Stimulated activated CD8-positive, alpha-beta memory T cell treated with anti-CD3 and anti-CD28 coated beads, Interleukin-15, amount 100 ng/mL, for 24 hours (primary cell): Measurements from ENCODE around the gene CRIP3.

Experiments
- DNase-seq: peaks from one replicate; pipeline ENCODE4 v3.0.0-alpha.2; 2020; ENCODE audit warnings: low read depth

Gene CRIP3

DNA sequence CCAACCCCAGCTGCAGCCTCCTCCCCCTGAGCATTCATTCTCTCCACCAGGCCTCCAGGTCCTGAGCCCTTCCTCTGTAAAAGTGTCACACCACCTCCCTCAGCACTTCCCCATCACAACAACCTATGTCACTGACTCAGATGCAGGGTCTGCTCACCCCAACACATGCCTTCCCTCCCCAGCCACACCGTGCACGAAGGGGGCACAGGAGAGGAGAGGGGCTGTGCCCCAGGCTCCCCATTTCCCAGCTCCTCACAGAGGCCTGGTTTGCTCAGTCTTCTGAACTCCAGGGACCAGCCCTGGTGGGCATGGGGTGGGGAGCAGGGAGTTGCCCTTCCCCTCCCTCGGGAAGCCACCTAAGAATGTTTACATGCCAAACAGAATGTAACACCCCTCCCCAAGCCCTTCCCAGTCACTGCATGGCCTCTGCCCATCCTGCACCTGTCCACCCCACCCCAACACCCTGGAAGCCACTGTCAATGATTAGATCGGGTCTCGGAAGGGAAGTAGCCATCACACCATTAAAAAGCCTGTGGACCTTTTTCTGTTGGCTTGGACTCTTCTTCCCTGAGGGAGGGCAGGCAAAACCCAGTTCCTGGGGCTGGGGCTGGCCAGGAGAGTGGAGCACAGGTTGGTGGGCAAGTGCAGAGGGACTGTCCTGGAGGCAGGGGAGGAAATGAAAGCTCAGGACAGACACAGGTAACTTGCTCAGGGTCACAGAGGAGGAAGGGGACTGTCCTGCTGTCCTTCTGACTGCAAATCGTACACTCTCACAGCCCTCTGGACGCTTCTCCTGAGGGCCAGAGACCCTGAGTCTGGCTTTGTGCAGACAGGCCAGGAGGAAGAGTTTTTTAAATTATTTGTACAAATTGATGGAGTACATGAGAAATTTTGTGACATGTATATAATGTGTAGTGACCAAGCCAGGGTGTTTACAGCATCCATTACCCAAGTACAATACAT lies 20.6 kb downstream of the CRIP3 start:
- no peak for DNase-seq

DNA sequence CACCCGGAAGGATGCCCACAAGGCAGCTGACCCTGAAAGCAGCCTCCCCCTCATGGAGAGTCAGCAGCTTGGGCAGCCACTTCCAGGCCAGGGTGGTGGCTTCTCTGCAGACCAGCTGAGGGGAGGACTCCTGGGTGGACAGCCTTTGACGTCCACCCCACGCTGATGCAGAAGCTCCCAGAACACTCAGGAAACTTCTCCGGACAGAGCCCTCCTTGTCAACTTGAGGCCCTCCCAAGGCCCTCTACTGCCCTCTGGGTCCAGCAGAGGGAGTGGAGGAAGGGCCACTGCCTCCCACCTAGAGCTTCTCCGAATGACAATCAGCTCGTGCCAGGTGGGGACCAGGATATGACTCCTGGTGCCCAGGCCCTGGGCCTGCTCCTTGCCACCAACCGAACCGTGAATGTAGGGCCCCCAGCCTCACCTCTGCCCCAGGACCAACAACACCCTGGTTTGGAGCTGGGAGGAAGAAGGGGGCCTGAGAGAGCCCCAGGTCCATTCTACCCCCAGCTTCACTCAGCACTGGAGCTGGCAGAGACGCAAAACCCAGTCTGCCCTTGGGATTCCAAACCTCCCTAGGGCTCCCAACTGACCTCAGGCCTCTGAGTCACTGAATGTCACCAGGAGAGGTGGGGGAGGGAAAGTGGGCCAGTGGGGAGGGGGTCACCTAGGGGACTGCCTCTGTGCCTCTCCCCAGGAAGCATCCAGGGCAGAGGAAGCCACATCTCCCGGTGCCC lies 21.5 kb downstream of the CRIP3 start:
- DNase-seq: no peak

GRCh38 chr6:43286456-43286979 lies 22.1 kb downstream of the CRIP3 start:
- no peak for DNase-seq

GRCh38 chr6:43285832-43286231 lies 22.8 kb downstream of the CRIP3 start:
- DNase-seq: no peak

GRCh38 chr6:43284991-43285781 lies 23.4 kb downstream of the CRIP3 start:
- no peak for DNase-seq

DNA sequence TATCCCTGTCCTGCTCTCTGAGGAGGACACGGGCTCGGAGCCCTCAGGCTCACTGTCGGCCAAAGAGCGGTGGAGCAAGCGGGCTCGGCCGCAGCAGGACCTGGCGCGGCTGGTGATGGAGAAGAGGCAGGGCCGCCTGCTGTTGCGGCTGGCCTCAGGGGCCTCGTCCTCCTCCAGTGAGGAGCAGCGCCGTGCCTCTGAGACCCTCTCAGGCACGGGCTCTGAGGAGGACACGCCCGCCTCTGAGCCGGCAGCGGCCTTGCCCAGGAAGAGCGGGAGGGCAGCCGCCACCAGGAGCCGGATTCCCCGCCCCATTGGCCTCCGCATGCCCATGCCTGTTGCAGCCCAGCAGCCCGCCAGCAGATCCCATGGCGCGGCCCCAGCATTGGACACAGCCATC lies 24.7 kb downstream of the CRIP3 start:
- no peak for DNase-seq

- no peak for DNase-seq
Observed at GRCh38 chr6:43283514-43283901, 25.1 kb downstream of the CRIP3 start.

GRCh38 chr6:43282636-43283513 lies 25.8 kb downstream of the CRIP3 start:
- DNase-seq: no peak

- DNase-seq: no peak
Observed at GRCh38 chr6:43282060-43282459, 26.6 kb downstream of the CRIP3 start.

DNA sequence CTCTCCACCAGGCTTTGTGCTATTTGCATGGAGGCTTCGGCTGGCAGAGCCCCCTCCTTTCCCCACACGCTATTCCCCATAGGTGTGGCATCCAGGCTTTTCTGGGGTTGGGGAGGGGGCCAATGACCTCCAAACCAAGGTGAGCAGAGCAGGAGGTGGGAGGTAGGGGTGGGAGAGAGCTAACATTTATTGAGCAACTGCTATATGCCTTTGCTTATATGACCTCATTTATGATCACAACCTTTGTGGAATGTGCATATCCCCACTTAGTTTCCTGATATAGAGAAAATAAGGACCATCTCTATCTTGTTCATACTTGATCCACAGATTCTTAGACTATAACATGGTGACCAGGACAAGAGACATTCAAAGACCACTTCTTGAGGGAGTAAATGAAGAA lies 28.4 kb downstream of the CRIP3 start:
- no peak for DNase-seq

DNA sequence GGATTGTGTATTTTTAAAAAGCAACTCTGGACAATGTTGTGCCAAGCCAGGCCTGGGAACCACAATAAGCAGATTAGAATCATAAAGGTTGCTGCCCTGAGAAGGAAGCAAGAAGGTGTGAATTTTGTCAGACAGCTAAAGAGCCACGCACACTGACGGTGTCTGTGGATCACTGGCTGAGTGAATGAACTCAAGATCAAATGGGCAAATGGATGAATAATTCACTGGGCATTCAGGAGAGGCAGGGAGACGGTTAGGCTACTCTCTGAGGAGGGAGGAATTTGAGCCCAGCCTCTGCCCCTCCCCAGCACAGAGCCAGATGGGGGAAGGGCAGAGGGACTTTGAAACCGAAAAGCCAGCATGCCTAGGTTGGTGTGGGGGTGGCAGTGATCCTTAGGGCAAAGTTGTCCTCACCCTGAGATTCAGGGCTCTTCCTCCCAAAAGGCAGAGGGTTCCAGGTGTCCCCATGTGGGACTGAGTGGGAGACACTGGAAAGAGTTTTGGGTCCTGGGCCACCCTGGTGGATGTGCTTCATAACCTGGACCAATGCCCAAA lies 30.0 kb downstream of the CRIP3 start:
- no peak for DNase-seq

DNA sequence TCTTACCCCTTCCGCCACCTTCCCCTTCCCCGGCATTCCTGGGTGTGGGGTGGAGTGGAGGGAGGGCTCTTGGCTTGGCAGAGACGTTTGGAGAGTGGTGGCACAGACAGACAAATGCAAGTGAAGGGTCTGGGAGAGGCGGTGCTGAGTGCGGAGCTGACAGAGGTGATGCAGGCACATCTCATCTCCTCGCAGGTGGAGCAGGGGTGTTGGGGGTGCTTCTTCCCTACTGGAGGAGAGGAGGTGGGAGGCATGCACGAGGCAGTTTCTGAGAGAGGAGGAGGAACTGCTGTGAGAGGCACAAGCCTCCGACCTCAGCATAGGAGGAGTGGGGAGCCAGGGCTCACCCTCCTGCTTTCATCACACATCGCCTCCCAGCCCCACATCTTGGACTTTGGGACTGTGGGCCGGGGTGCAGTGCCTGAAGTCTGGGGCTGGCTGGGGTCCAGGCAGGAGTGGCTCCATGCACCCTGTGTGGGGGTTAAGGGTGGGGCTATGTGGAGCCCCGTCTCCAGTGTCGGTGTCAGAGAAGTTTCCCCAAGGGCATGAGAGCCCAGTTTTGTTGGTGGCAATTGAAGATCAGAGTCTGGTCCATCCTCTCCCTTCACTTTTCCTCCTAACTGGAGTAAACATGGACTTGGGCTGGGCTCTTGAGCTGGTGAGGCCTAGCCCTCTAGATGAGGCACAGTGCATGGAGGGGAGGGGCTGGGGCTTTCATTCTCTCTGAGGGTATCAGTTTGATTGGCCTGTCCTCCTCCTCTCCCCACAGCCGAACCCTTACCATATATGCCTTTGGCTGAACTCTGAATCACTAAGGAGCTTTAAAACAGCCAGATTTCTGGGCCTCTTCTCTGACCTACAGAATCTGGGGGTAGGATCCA lies 30.7 kb downstream of the CRIP3 start:
- DNase-seq: no peak

DNA sequence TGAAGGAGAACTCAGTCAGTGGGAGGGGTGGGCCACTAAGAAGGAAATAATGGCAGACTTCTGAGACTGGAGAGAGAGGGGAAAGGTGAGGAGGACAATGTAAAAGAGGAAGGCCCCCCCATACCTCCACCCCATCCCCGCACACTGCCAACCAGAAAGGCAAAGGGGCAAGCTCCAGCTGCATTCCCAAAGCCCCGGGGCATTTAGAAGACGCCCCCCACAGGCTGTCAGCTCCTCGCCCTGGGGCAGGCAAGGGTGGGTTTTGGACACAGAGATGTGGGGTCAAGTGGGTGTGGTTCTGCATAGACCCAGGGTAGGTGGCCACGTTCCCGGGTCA lies 31.4 kb downstream of the CRIP3 start:
- DNase-seq: no peak

DNA sequence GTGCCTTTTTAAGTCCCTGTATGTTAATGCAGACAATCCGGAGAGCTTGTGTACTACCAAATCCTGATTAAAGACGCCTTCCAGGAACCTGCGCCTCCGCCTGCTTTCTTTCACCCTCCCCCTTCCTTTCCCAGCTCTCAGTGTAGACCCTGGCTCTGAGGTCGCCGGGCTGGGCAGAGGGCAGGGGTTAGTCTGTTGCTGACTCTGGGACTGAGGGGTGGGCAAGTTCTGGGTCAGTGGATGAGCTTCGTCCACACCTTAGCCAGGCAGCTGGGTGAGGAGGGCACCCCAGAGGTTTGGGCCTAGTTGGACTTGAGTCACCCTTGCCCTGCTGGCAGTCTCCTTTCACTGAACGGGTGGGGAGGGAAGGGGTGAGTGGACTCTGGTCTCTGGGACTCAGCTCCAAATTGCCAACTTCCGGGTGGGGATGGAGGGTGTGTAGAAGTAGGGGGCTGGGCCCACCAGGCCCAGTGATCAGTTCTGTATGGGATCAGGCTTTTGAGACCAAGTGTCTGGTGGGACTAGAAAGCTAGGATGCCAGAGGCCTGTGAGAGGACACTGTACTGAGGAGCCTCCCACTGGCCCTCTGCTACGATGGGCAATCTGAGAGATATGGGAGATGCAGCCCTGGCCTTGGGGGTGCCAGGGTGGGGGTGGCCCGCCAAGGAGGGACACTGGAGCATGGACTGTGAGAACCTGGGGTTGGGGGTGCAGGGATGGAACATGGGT lies 31.9 kb downstream of the CRIP3 start:
- no peak for DNase-seq

- DNase-seq: no peak
Observed at GRCh38 chr6:43275801-43276576, 32.6 kb downstream of the CRIP3 start.

DNA sequence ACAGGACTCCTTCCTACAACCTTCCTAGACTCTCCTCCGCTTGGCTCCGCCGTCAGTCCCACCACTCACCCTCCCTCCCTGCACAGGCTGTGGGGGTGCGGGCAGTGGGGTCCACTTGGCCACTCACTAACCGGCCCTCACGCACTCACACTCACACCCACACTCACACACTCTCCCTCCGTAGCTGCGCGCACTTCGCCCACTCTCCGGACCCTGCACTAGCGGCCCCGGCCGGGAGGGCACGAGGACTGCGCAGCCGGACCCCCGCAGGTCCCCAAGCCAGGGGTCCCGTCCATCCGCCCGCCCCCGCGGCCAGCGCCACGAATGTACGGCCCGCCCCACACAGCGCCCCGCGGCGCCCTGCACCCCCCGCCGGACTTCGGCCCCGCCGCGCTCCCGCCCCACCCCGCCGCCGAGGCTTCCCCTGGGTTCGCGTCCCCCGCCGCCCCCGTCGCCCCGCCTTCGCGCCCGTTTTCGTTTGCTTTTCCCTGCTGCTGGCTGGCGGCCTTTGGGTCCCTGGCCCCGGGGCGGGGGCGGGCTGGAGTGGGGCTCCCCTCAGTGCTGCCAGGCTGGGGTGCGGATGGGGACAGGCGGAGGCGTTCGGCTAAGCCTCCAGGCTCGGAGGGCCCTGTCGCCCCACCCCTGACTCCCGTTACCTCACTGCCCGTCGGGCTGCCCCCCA lies 33.6 kb downstream of the CRIP3 start:
- no peak for DNase-seq

DNA sequence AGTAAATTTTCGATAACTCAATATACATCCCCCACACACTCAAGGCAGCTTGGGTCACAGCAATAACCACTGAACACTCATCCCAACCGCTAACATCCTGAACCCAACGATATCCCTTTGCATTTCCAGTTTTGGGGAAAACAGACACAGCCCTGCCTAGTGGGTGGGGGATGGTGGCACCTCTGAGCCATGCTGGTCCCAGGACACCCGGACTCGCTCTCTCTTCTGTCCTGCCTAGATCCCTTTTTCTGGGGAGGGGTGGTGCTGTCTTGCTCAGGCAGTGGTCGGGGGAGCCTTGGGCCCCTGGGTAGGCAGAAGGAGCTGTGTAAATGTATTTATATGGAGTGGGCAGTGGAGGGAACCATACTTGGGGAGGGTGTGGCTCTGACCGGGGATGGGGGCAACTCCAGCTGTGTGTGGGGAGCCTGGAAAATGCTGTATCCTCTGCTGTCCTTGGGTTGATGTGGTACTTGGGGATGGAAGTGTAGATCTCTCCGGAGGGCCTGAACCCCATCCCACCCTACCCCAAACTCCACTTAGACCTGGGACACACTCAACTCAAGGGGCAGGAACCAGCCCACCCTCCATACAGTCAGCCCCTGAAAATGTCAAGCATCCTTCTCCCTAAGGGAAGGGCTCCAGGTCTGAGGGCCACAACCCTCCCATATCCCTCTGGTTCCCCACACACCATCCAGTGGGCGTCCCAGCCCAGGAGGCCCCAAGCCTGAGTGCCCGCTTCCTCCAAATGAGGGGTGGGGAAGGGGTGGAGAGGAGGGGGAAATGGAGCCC lies 34.3 kb downstream of the CRIP3 start:
- DNase-seq: no peak
